Stimulated activated CD8-positive, alpha-beta memory T cell treated with anti-CD3 and anti-CD28 coated beads, Interleukin-15, amount 100 ng/mL, for 1 hour (primary cell): ENCODE measurements around the gene NKD1.

Experiments
- DNase-seq: peaks from one replicate; pipeline ENCODE4 v3.0.0-alpha.2; 2020; ENCODE audit warnings: low read depth

Gene NKD1

GRCh38 chr16:50537533-50538290 is 10.5 kb upstream of the NKD1 start:
- no peak for DNase-seq

- no peak for DNase-seq
Observed at GRCh38 chr16:50538411-50539052, 9.7 kb upstream of the NKD1 start.

GRCh38 chr16:50539053-50539695 is 9.0 kb upstream of the NKD1 start:
- no peak for DNase-seq

- DNase-seq = no peak
Observed at GRCh38 chr16:50539822-50540710, 8.1 kb upstream of the NKD1 start.

- no peak for DNase-seq
Observed at GRCh38 chr16:50540711-50541007, 7.5 kb upstream of the NKD1 start.

GRCh38 chr16:50542703-50543102 is 5.5 kb upstream of the NKD1 start:
- no peak for DNase-seq

- no peak for DNase-seq
Observed at GRCh38 chr16:50546125-50546524, 2.1 kb upstream of the NKD1 start.

- peak; percentile 62 for DNase-seq
Observed at GRCh38 chr16:50547340-50548124, 664 bp upstream of the NKD1 start.

GRCh38 chr16:50548909-50549560 is 839 bp downstream of the NKD1 start:
- no peak for DNase-seq

- no peak for DNase-seq
Observed at GRCh38 chr16:50549561-50549915, 1.3 kb downstream of the NKD1 start.

- no peak for DNase-seq
Observed at GRCh38 chr16:50550035-50550434, 1.8 kb downstream of the NKD1 start.

- DNase-seq = no peak
Observed at GRCh38 chr16:50550866-50551641, 2.9 kb downstream of the NKD1 start.

GRCh38 chr16:50552476-50553101 is 4.4 kb downstream of the NKD1 start:
- no peak for DNase-seq

GRCh38 chr16:50553182-50553710 is 5.0 kb downstream of the NKD1 start:
- no peak for DNase-seq

- no peak for DNase-seq
Observed at GRCh38 chr16:50553731-50554360, 5.7 kb downstream of the NKD1 start.

- DNase-seq = no peak
Observed at GRCh38 chr16:50555269-50555875, 7.2 kb downstream of the NKD1 start.

- DNase-seq = no peak
Observed at GRCh38 chr16:50555952-50556673, 7.9 kb downstream of the NKD1 start.

GRCh38 chr16:50557046-50557445 is 8.8 kb downstream of the NKD1 start:
- no peak for DNase-seq
